ENCODE data around the gene DOHH.
"Not testable (repeated sequence)": the region's sequence is repeated elsewhere in the genome, so short reads cannot be mapped to it uniquely, and the experiment has no call there.

The DOHH gene

GRCh38 chr19:3509566-3509989 is 9.1 kb upstream of the DOHH start:
- Histone ChIP-seq H3K4me3 (ENCODE audit: low read depth, low read length, poor library complexity, severe bottlenecking) (no peak overlapping the region), H3K27me3 (ENCODE audit: insufficient read depth, low read length) (no peaks in the 10 kb centered on the region), H3F3A (ENCODE audit: insufficient read depth, low read length) (no peaks in the 10 kb centered on the region), H3K4me1 (ENCODE audit: insufficient read depth, low read length, severe bottlenecking) (peaks cover 21% of the 10 kb centered on the region), H3K79me2 (ENCODE audit: insufficient read depth, low read length) (peaks cover 11% of the 10 kb centered on the region), H3K4me2 (ENCODE audit: low read length) (no peak overlapping the region), H3K9me3 (ENCODE audit: low read length) (no peaks in the 10 kb centered on the region), H4K20me1 (ENCODE audit: insufficient read depth, low read length) (no peaks in the 10 kb centered on the region), H2AFZ (ENCODE audit: low read length) (no peak overlapping the region), H3K27ac (ENCODE audit: low read depth, low read length, poor library complexity, severe bottlenecking) (no peak overlapping the region), H3K9ac (ENCODE audit: low read length) (no peak overlapping the region), H3K9me2 (ENCODE audit: low read depth, low read length) (no peaks in the 10 kb centered on the region), H3K36me3 (ENCODE audit: insufficient read depth, low read length) (peaks cover 17% of the 10 kb centered on the region; the same call in 1 of the 2 replicates)
- TF ChIP-seq CTCF (IDR thresholded peaks at IDR 0.05; ENCODE audit: low read length) (no peak), EZH2 (IDR thresholded peaks at IDR 0.05; ENCODE audit: borderline replicate concordance, low read length) (no peak)

GRCh38 chr19:3508771-3509535 is 8.5 kb upstream of the DOHH start:
- H3K4me3 ChIP-seq (ENCODE audit: low read depth, low read length, poor library complexity, severe bottlenecking): no peak overlapping the region
- no peaks in the 10 kb centered on the region for H3K27me3 ChIP-seq (ENCODE audit: insufficient read depth, low read length)
- H3K9ac ChIP-seq (ENCODE audit: low read length): no peak overlapping the region
- H3K36me3 ChIP-seq (ENCODE audit: insufficient read depth, low read length): peaks cover 17% of the 10 kb centered on the region; the same call in 1 of the 2 replicates
- peaks cover 21% of the 10 kb centered on the region for H3K4me1 ChIP-seq (ENCODE audit: insufficient read depth, low read length, severe bottlenecking)
- no peaks in the 10 kb centered on the region for H3F3A ChIP-seq (ENCODE audit: insufficient read depth, low read length)
- H3K27ac ChIP-seq (ENCODE audit: low read depth, low read length, poor library complexity, severe bottlenecking): no peak overlapping the region
- no peaks in the 10 kb centered on the region for H3K9me2 ChIP-seq (ENCODE audit: low read depth, low read length)
- H3K9me3 ChIP-seq (ENCODE audit: low read length): no peaks in the 10 kb centered on the region
- no peaks in the 10 kb centered on the region for H4K20me1 ChIP-seq (ENCODE audit: insufficient read depth, low read length)
- H3K4me2 ChIP-seq (ENCODE audit: low read length): no peak overlapping the region
- TF ChIP-seq EZH2 (IDR thresholded peaks at IDR 0.05; ENCODE audit: borderline replicate concordance, low read length) (no peak), CTCF (IDR thresholded peaks at IDR 0.05; ENCODE audit: low read length) (no peak)
- no peak overlapping the region for H2AFZ ChIP-seq (ENCODE audit: low read length)
- H3K79me2 ChIP-seq (ENCODE audit: insufficient read depth, low read length): peaks cover 11% of the 10 kb centered on the region

GRCh38 chr19:3508121-3508661 is 7.7 kb upstream of the DOHH start:
- not testable (repeated sequence) for H3K9me2 ChIP-seq (ENCODE audit: low read depth, low read length); H3K4me2 ChIP-seq (ENCODE audit: low read length); H3K27me3 ChIP-seq (ENCODE audit: insufficient read depth, low read length); H4K20me1 ChIP-seq (ENCODE audit: insufficient read depth, low read length); H3K9me3 ChIP-seq (ENCODE audit: low read length); H3K27ac ChIP-seq (ENCODE audit: low read depth, low read length, poor library complexity, severe bottlenecking); H2AFZ ChIP-seq (ENCODE audit: low read length); H3F3A ChIP-seq (ENCODE audit: insufficient read depth, low read length); H3K9ac ChIP-seq (ENCODE audit: low read length); H3K4me3 ChIP-seq (ENCODE audit: low read depth, low read length, poor library complexity, severe bottlenecking)
- Histone ChIP-seq H3K36me3 (ENCODE audit: insufficient read depth, low read length) (peaks cover 17% of the 10 kb centered on the region; the same call in 1 of the 2 replicates), H3K79me2 (ENCODE audit: insufficient read depth, low read length) (peaks cover 11% of the 10 kb centered on the region), H3K4me1 (ENCODE audit: insufficient read depth, low read length, severe bottlenecking) (peaks cover 21% of the 10 kb centered on the region)
